Urothelium cell line (cell line): ENCODE measurements around the gene NPIPA1.
"Not testable (repeated sequence)": the region's sequence is repeated elsewhere in the genome, so short reads cannot be mapped to it uniquely, and the experiment has no call there.

ENCODE experiments used
- DNase-seq: peaks from one replicate; pipeline ENCODE4 v3.0.0; 2011; ENCODE audit warnings: low spot score, mixed read lengths
- FAIRE-seq: peaks from 2 replicates; lab custom pipeline; 2011; peaks lifted over from hg19 to GRCh38; lab: Jason Lieb, UNC

Gene NPIPA1

DNA sequence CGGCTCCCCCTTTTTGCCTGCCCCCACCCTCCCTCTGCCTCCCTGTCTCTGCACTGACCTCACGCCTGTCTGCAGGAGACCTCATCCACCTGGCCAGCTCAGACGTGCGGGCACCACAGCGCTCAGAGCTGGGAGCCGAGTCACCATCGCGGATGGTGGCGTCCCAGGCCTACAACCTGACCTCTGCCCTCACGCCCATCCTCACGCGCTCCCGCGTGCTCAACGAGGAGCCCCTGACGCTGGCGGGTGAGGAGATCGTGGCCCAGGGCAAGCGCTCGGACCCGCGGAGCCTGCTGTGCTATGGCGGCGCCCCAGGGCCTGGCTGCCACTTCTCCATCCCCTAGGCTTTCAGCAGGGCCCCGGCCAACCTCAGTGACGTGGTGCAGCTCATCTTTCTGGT, 8.1 kb upstream of the NPIPA1 start:
- FAIRE-seq, DNase-seq: not testable (repeated sequence)

DNA sequence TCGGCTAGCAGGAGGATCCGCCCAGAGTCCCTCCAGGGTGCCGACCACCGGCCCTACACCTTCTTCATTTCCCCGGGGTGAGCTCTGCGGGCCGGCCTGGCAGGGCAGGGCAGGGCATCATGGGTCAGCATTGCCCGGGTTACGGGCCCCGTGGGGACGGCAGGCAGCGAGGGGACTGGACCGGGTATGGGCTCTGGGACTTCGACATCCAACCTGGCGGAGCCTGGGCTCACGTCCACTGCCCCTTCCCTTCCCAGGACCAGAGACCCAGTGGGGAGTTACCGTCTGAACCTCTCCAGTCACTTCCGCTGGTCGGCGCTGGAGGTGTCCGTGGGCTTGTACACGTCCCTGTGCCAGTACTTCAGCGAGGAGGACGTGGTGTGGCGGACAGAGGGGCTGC, 7.0 kb upstream of the NPIPA1 start:
- DNase-seq, FAIRE-seq: not testable (repeated sequence)

DNA sequence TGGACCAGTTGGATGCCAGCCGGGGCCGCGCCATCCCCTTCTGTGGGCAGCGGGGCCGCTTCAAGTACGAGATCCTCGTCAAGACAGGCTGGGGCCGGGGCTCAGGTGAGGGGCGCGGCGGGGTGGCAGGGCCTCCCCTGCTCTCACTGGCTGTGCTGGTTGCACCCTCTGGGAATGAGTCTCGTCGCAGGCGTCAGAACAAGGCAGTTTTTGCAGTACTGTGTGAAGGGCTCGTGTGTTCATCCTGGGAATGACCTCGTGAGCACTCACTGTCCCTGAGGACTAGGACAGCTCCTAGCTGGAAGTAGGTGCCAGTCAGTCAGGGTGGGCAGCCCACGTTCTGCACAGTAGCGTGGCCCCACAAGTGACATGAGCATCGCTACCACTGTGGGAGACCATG, 6.3 kb upstream of the NPIPA1 start:
- not testable (repeated sequence) for FAIRE-seq, DNase-seq

- DNase-seq, FAIRE-seq: not testable (repeated sequence)
Observed at GRCh38 chr16:14932581-14933375, 4.5 kb upstream of the NPIPA1 start.

DNA sequence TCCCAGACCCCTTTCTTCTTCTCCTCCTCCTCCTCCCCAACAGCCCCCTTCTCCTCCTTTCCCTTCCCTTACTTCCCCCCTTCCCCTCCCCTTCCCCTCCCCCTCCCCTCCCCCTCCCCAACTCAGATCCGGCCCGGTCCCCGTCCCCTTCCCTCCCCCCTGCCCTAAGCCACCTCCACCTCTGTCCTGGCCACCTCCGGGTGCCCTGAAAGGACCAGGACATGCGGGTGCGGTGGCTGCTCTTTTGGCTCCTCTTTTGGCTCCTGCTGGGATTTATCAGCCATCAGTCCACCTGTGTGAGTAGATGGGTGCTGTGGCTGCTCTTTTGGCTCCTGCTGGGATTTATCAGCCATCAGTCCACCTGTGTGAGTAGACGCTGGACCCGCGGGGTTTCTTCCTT, 751 bp downstream of the NPIPA1 start:
- FAIRE-seq, DNase-seq: not testable (repeated sequence)

DNA sequence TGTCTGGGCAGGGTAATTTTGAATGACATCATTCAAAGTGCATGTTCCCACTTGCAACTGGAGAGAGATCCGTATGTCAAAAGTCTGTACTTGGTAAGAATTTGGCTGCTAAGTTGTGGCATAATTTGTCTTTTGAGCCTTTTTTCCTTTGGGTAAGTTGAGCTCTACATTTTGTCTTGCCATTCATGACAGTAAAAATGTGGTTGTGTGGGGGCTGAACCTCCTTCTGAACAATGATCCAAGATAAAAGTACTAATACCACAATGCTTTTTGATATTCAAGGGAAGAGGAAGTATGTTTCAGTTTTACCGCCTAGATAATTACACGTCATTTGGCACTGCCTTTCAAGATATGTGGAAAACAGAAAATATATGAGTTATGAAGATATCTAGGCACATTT, 5.4 kb downstream of the NPIPA1 start:
- not testable (repeated sequence) for FAIRE-seq, DNase-seq

- DNase-seq (no peak), FAIRE-seq (no peak)
Observed at GRCh38 chr16:14955546-14956231, 18.4 kb downstream of the NPIPA1 start.

DNA sequence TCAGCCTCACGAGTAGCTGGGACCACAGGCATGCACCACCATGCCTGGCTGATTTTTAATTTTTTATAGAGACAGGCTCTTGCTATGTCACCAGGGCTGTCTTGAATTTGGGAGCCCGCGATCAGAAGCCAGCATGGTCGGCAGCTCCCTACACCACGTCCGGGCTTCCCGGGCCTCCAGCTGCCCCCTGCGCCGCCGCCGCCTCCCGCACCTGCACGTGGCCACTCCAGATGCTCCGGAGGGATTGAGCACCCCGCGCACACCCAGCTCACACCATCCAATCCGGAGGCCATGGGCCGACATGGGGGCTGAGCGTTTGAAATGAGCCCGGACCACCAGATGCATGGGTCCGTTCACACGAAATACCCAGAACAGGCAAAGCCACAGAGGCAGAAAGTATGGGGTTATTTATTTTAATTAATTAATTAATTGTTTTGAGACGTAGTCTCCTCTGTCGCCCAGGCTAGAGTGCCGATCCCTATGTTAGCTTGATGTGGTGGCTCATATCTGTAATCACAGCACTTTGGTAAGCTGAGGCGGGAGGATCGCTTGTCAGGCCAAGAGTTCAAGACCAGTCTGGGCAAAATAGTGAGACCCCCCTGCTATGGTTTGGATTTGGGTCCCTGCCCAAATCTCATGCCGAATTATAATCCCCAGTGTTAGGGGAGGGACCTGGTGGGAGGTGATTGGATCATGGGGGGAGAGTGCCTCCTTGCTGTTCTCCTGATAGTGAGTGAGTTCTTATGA, 20.5 kb downstream of the NPIPA1 start:
- FAIRE-seq (no peak), DNase-seq (no peak)

DNA sequence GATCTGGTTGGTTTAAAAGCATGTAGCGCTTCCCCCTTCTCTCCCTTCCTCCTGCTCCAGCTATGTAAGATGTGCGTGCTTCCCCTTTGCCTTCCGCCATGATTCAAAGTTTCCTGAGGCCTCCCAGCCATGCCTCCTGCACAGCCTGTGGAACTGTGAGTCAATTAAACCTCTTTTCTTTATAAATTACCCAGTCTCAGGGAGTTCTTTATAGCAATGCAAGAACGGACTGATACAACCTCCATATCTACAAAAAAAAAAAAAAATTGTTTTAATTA, 21.0 kb downstream of the NPIPA1 start:
- FAIRE-seq, result no peak
- no peak for DNase-seq

DNA sequence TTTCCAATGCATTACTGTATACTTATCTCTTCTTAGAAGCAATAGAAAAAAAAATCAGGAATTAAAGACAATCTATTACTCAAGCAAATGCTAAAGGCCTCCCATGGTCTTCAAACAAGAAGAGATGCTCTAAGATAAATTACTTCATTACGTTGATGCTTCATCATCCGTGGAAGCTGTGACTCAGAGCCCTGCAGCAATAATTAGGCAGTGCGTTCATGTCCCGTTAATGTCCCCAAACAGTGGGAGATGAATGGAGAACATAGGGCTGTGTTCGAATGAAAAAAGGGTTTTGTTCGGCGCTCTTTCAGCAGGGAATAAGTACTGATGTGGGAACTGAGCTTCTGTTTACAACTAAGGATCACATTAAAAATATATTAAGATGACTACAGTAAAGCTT, 21.7 kb downstream of the NPIPA1 start:
- FAIRE-seq, result no peak
- DNase-seq, result no peak

DNA sequence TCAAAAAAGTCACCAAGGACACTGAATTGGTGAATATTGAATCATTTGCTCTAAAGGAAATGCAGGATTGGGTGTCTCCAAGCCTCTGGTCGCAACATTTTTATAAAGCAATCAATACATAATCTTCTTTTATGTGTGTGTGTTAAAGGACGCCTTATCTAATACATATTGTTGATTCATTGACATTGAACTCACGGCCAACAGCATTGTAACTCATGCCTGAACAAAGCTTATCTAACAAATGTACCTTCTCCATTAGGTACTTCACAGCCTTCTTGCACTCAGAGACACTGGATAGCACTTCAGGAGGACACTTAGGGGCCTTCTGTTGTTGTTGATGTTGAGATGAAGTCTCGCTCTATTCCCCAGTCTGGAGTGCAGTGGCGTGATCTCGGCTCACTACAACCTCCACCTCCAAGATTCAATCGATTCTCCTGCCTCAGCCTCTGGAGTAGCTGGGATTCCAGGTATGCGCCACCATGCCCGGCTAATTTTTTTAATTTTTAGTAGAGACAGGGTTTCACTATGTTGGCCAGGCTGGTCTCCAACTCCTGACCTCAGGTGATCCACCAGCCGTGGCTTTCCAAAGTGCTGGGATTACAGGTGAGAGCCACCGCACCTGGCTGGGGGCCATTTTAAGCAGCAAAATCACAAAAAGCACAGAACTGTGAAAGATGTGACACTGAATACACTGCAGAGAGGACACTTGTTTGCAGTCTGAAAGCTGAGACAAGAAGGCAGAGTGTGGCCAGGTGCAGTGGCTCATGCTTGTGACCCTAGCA, 24.4 kb downstream of the NPIPA1 start:
- DNase-seq (no peak), FAIRE-seq (no peak)

- DNase-seq (no peak), FAIRE-seq (no peak)
Observed at GRCh38 chr16:14963281-14964173, 26.3 kb downstream of the NPIPA1 start.

DNA sequence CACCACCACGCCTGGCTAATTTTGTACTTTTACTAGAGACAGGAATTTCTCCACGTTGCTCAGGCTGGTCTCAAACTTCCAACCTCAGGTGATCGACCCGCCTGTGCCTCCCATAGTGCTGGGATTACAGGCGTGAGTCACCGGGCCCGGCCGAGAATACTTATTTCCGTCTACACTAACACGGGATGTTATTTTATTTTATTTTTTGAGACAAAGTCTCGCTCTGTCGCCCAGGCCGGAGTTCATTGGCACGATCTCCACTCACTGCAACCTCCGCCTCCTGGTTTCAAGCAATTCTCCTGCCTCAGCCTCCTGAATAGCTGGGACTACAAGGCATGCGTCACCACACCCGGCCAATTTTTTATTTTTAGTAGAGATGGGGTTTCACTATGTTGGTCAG, 28.1 kb downstream of the NPIPA1 start:
- FAIRE-seq (no peak), DNase-seq (no peak)

- FAIRE-seq, DNase-seq: not testable (repeated sequence)
Observed at GRCh38 chr16:14969795-14970194, 32.6 kb downstream of the NPIPA1 start.

DNA sequence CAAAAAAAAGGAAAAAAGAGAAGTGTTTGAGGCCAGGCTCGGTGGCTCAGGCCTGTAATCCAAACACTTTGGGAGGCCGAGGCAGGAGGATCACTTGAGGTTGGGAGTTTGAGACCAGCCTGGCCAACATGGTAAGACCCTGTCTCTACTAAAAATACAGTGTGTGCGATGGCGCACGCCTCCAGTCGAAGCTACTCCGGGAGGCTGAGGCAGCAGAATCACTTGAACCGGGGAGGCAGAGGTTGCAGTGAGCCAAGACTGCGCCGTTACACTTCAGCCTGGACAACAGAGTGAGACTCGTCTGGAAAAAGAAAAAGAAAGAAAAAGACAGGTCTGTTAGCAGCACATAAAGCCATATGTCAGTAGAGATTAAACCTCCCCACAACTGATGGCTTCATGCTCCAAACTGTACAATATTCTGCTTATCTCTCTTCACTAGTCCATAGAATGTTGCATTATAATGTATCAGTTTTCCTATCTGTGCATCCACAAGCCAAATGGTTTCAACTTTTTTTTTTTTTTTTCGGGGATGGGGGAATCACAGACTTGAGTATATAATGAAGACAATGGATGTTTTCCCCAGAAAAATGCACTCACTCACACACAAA, 34.5 kb downstream of the NPIPA1 start:
- DNase-seq, FAIRE-seq: not testable (repeated sequence)

DNA sequence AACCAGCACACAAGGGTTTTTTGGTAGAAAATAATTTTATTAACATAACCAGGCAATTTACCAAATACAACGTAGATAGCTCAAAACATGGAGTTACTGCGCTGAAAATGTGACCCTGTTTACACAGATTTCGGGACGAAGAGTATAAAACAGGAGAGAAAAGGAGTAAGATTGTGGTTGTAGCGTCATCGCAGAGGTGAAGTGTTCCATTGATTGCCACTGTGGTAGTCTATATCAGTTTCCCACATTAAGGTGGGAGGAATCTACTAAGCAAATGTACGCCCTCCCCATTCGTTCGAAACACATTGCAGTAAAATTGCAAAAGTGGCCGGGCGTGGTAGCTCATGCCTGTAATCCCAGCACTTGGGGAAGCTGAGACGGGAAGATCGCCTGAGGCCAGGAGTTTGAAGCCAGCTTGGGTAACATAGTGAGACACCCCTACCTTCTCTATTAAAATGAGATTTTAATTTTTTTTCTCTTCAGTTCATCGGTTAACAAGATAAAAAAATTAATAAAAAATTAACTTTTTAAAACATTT, 36.6 kb downstream of the NPIPA1 start:
- FAIRE-seq, result not testable (repeated sequence)

GRCh38 chr16:14974331-14974655, 37.0 kb downstream of the NPIPA1 start:
- DNase-seq, FAIRE-seq: not testable (repeated sequence)

More for the DNA sequence above, 36.6 kb downstream of the NPIPA1 start:
- not testable (repeated sequence) for DNase-seq

- FAIRE-seq, result not testable (repeated sequence)
Observed at GRCh38 chr16:14974656-14975417, 37.6 kb downstream of the NPIPA1 start, which contains the start of gene PDXDC1. Gene PDXDC1 (plus strand): TSS chr16:14975026. CDS start chr16:14975200, 174 bp downstream.

More at GRCh38 chr16:14974656-14975417, 37.6 kb downstream of the NPIPA1 start, which contains the start of gene PDXDC1:
- peak; percentile 97 for DNase-seq
